ENCODE results near the gene GDF2. TPM values are rescaled to one million over a fixed set of nuclear protein-coding genes. Genes with fewer than 3 reads are reported as not detected.

GDF2 gene
- total and polyA plus RNA-seq, 2 experiments from 2014 or later = not detected

GRCh38 chr10:47339186-47339735 lies 17.0 kb downstream of the GDF2 start:
- Histone ChIP-seq H3K9ac (no peak overlapping the region), H3K9me2 (ENCODE audit: insufficient read depth) (no peaks in the 10 kb centered on the region), H2AFZ (no peak overlapping the region), H3F3A (ENCODE audit: insufficient read depth) (no peaks in the 10 kb centered on the region), H3K36me3 (ENCODE audit: low read depth) (no peaks in the 10 kb centered on the region), H3K27ac (no peak overlapping the region), H3K4me3 (no peak overlapping the region), H3K9me3 (ENCODE audit: low read depth) (no peaks in the 10 kb centered on the region), H3K27me3 (replicated peaks; ENCODE audit: insufficient read depth) (peaks cover 58% of the 10 kb centered on the region), H3K4me1 (ENCODE audit: insufficient read depth) (no peaks in the 10 kb centered on the region), H4K20me1 (ENCODE audit: insufficient read depth) (no peaks in the 10 kb centered on the region), H3K79me2 (ENCODE audit: insufficient read depth) (no peaks in the 10 kb centered on the region), H3K4me2 (ENCODE audit: unreplicated experiment) (no peak overlapping the region)
- DNase-seq = no peak
- TF ChIP-seq EZH2 (IDR thresholded peaks at IDR 0.05; ENCODE audit: insufficient read depth, poor library complexity, severe bottlenecking) (no peak), EZH2phosphoT487 (IDR thresholded peaks at IDR 0.05; ENCODE audit: insufficient read depth, low read depth) (no peak)
- in situ Hi-C loops (cut with MboI) = no loop called here
- 67 to 76% methylated on average over 7 to 8 of the region's 8 CpGs for WGBS, 2 experiments (ENCODE audit: low coverage in 1 of 2, low lambda C conversion rate in 2 of 2, missing lambda C conversion rate in 2 of 2)

GRCh38 chr10:47339759-47340607 lies 17.7 kb downstream of the GDF2 start:
- in situ Hi-C loops (cut with MboI) = no loop called here
- Histone ChIP-seq H3K9me2 (ENCODE audit: insufficient read depth) (no peaks in the 10 kb centered on the region), H3K9me3 (ENCODE audit: low read depth) (no peaks in the 10 kb centered on the region), H2AFZ (no peak overlapping the region), H4K20me1 (ENCODE audit: insufficient read depth) (no peaks in the 10 kb centered on the region), H3K79me2 (ENCODE audit: insufficient read depth) (no peaks in the 10 kb centered on the region), H3K9ac (no peak overlapping the region), H3K4me3 (no peak overlapping the region), H3K27me3 (replicated peaks; ENCODE audit: insufficient read depth) (peaks cover 58% of the 10 kb centered on the region), H3K27ac (no peak overlapping the region), H3K36me3 (ENCODE audit: low read depth) (no peaks in the 10 kb centered on the region), H3K4me2 (ENCODE audit: unreplicated experiment) (no peak overlapping the region), H3F3A (ENCODE audit: insufficient read depth) (no peaks in the 10 kb centered on the region), H3K4me1 (ENCODE audit: insufficient read depth) (no peaks in the 10 kb centered on the region)
- 50 to 56% methylated on average over 15 of the region's 15 CpGs for WGBS, 2 experiments (ENCODE audit: low coverage in 1 of 2, low lambda C conversion rate in 2 of 2, missing lambda C conversion rate in 2 of 2)
- no peak for DNase-seq
- no peak for TF ChIP-seq EZH2 (IDR thresholded peaks at IDR 0.05; ENCODE audit: insufficient read depth, poor library complexity, severe bottlenecking)

DNA sequence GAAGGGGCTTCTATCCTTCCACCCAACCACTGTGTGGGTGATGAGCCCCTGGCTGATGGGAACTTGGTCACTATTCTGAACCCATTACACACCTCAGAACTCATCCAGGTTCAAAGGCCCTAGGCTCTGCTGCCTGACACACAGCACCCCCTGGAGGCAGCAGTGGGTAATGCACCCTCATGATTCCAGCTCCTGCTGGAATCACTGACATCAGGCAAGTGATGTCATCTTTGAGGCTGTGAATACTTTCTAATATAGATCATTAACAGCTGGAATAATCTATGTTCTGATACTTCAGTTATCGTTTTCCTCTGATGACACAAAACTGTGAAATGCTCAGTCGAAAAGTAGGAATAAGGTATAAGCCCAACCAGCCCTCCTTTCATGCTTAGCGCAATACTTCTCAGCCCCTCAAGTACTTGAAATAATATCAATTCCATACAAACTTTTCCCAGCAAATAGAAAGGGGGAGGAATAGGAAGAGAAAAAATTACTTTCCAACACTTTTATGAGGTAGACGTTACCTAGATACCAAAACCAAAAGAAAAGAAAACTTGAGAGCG lies 18.4 kb downstream of the GDF2 start:
- no peaks in the 10 kb centered on the region for H3K9me3 ChIP-seq (ENCODE audit: low read depth)
- H3F3A ChIP-seq (ENCODE audit: insufficient read depth) = no peaks in the 10 kb centered on the region
- H3K27ac ChIP-seq = no peak overlapping the region
- no peaks in the 10 kb centered on the region for H3K9me2 ChIP-seq (ENCODE audit: insufficient read depth)
- H3K9ac ChIP-seq = no peak overlapping the region
- no peaks in the 10 kb centered on the region for H3K79me2 ChIP-seq (ENCODE audit: insufficient read depth)
- TF ChIP-seq EZH2phosphoT487 (IDR thresholded peaks at IDR 0.05; ENCODE audit: insufficient read depth, low read depth) (no peak), EZH2 (IDR thresholded peaks at IDR 0.05; ENCODE audit: insufficient read depth, poor library complexity, severe bottlenecking) (no peak)
- H3K27me3 ChIP-seq (replicated peaks; ENCODE audit: insufficient read depth) = peaks cover 57% of the 10 kb centered on the region
- peak; percentile 59 for DNase-seq
- H2AFZ ChIP-seq = no peak overlapping the region
- no peaks in the 10 kb centered on the region for H3K4me1 ChIP-seq (ENCODE audit: insufficient read depth)
- no peaks in the 10 kb centered on the region for H3K36me3 ChIP-seq (ENCODE audit: low read depth)
- in situ Hi-C loops (cut with MboI) = no loop called here
- 52 to 59% methylated on average over 5 of the region's 5 CpGs for WGBS, 2 experiments (ENCODE audit: low coverage in 1 of 2, low lambda C conversion rate in 2 of 2, missing lambda C conversion rate in 2 of 2)
- no peak overlapping the region for H3K4me3 ChIP-seq
- H3K4me2 ChIP-seq (ENCODE audit: unreplicated experiment) = no peak overlapping the region
- H4K20me1 ChIP-seq (ENCODE audit: insufficient read depth) = no peaks in the 10 kb centered on the region

- Histone ChIP-seq H3K4me3 (no peak overlapping the region), H3K4me1 (ENCODE audit: insufficient read depth) (no peaks in the 10 kb centered on the region), H3K4me2 (ENCODE audit: unreplicated experiment) (no peak overlapping the region), H3K36me3 (ENCODE audit: low read depth) (no peaks in the 10 kb centered on the region), H3F3A (ENCODE audit: insufficient read depth) (no peaks in the 10 kb centered on the region), H3K9me3 (ENCODE audit: low read depth) (no peaks in the 10 kb centered on the region), H3K27me3 (replicated peaks; ENCODE audit: insufficient read depth) (peaks cover 37% of the 10 kb centered on the region), H3K9me2 (ENCODE audit: insufficient read depth) (no peaks in the 10 kb centered on the region), H4K20me1 (ENCODE audit: insufficient read depth) (no peaks in the 10 kb centered on the region), H3K9ac (no peak overlapping the region), H3K27ac (no peak overlapping the region), H3K79me2 (ENCODE audit: insufficient read depth) (no peaks in the 10 kb centered on the region), H2AFZ (no peak overlapping the region)
- in situ Hi-C loops (cut with MboI) = no loop called here
- DNase-seq = no peak
- WGBS, 2 experiments (ENCODE audit: low coverage in 1 of 2, low lambda C conversion rate in 2 of 2, missing lambda C conversion rate in 2 of 2) = 62 to 66% methylated on average over 13 of the region's 13 CpGs
- TF ChIP-seq EZH2 (IDR thresholded peaks at IDR 0.05; ENCODE audit: insufficient read depth, poor library complexity, severe bottlenecking) (no peak), EZH2phosphoT487 (IDR thresholded peaks at IDR 0.05; ENCODE audit: insufficient read depth, low read depth) (no peak)
Observed at GRCh38 chr10:47344996-47345870, 23.0 kb downstream of the GDF2 start.

Data from GM23248 (cell line).